ENCODE data around the gene ANGPTL2. TPM values are rescaled to one million over a fixed set of nuclear protein-coding genes. Genes with fewer than 3 reads are reported as not detected.

The ANGPTL2 gene
- polyA plus RNA-seq, 4 donors, result 0.45 to 16.5 (median 4.3) TPM

DNA sequence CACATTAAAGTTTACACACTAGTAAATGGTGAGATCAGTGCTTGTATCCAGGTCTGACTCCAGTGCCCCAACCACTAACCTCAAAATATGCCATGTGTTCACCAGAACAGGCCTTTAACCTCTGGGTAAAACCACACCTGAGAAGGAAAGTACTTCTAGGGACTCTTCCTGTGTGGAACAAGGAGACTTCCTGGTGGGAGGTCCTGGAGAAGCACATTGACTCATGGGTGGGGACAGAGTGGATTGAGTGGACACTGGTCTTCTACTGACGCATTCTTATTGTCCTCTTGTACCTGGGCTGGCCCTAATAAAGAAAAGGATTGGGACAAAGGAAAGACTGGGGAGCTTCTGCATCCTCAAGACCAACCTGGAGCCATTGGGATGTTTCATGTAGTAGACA lies 43.4 kb downstream of the ANGPTL2 start:
- FAIRE-seq (no peak), DNase-seq (no peak)
- Histone ChIP-seq H3K27me3 (ENCODE audit: control insufficient read depth in 3 of 3, insufficient read depth in 3 of 3, low read length in 3 of 3) (no peaks in the 10 kb centered on the region), H3K9me3 (ENCODE audit: control insufficient read depth in 2 of 2, insufficient read depth in 1 of 2, low read depth in 1 of 2, low read length in 1 of 2) (no peaks in the 10 kb centered on the region), H3K27ac (ENCODE audit: low read depth in 1 of 3, low read length in 2 of 3) (no peak overlapping the region), H3K36me3 (ENCODE audit: control insufficient read depth in 3 of 3, insufficient read depth in 2 of 3, low read depth in 1 of 3, low read length in 3 of 3) (peaks cover 0 to 42% (median 9%) of the 10 kb centered on the region in 3 donors), H3K4me1 (ENCODE audit: control insufficient read depth in 3 of 3, insufficient read depth in 2 of 3, low read depth in 1 of 3, low read length in 2 of 3) (peaks cover 0 to 4% (median 2%) of the 10 kb centered on the region in 3 donors), H3K4me3 (ENCODE audit: low read depth in 1 of 3, low read length in 3 of 3) (no peak overlapping the region)
- WGBS, 3 donors, result 90 to 100% (median 92%) methylated on average over 1 of the region's 1 CpG

DNA sequence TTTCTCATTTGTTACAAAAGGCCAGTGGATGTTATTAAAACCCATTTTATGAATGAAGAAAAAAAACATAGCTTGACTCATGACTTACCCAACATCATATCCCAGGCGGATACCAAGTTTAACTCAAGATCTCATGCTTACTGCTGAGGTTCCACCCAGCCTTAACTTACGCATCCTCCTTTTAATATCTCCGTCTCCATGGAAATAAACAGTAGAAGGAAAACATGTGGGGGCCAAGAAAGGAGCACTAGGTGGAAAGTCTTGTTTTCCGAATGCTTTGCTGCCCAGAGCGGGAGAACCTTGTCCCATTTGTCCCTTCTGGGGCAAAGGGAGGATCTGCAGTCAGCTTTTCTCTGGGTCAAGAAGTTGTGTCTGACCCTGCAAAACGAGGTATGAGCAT lies 44.1 kb downstream of the ANGPTL2 start:
- Histone ChIP-seq H3K4me3 (ENCODE audit: low read depth in 1 of 3, low read length in 3 of 3) (no peak overlapping the region), H3K4me1 (ENCODE audit: control insufficient read depth in 3 of 3, insufficient read depth in 2 of 3, low read depth in 1 of 3, low read length in 2 of 3) (peaks cover 0 to 4% (median 2%) of the 10 kb centered on the region in 3 donors), H3K36me3 (ENCODE audit: control insufficient read depth in 3 of 3, insufficient read depth in 2 of 3, low read depth in 1 of 3, low read length in 3 of 3) (peaks cover 0 to 39% (median 9%) of the 10 kb centered on the region in 3 donors), H3K27ac (ENCODE audit: low read depth in 1 of 3, low read length in 2 of 3) (no peak overlapping the region), H3K27me3 (ENCODE audit: control insufficient read depth in 3 of 3, insufficient read depth in 3 of 3, low read length in 3 of 3) (no peaks in the 10 kb centered on the region), H3K9me3 (ENCODE audit: control insufficient read depth in 2 of 2, insufficient read depth in 1 of 2, low read depth in 1 of 2, low read length in 1 of 2) (no peaks in the 10 kb centered on the region)
- FAIRE-seq (no peak), DNase-seq (no peak)
- WGBS, 3 donors, result 95 to 96% (median 95%) methylated on average over 6 of the region's 6 CpGs

DNA sequence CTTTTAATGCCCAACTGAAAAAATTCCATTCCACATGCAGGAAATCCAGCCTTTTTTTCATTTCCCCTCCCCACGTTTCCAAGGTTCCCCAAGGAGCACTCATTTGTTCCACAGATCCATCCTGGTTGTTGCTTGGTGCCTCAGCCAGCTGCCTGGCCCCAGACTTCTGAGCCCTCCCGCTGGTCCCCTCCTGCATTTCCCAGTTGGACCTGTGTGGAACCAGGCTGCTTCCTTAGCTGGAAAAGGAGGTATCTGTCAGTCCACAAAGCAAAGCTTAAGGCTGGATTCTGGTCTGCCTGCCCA lies 44.8 kb downstream of the ANGPTL2 start:
- Histone ChIP-seq H3K4me1 (ENCODE audit: control insufficient read depth in 3 of 3, insufficient read depth in 2 of 3, low read depth in 1 of 3, low read length in 2 of 3) (peaks cover 0 to 4% (median 2%) of the 10 kb centered on the region in 3 donors), H3K27me3 (ENCODE audit: control insufficient read depth in 3 of 3, insufficient read depth in 3 of 3, low read length in 3 of 3) (no peaks in the 10 kb centered on the region), H3K36me3 (ENCODE audit: control insufficient read depth in 3 of 3, insufficient read depth in 2 of 3, low read depth in 1 of 3, low read length in 3 of 3) (peaks cover 0 to 36% (median 9%) of the 10 kb centered on the region in 3 donors), H3K4me3 (ENCODE audit: low read depth in 1 of 3, low read length in 3 of 3) (no peak overlapping the region), H3K9me3 (ENCODE audit: control insufficient read depth in 2 of 2, insufficient read depth in 1 of 2, low read depth in 1 of 2, low read length in 1 of 2) (no peaks in the 10 kb centered on the region), H3K27ac (ENCODE audit: low read depth in 1 of 3, low read length in 2 of 3) (no peak overlapping the region)
- DNase-seq, result no peak
- 79 to 94% (median 91%) methylated on average over 2 of the region's 2 CpGs for WGBS, 3 donors
- FAIRE-seq, result no peak

DNA sequence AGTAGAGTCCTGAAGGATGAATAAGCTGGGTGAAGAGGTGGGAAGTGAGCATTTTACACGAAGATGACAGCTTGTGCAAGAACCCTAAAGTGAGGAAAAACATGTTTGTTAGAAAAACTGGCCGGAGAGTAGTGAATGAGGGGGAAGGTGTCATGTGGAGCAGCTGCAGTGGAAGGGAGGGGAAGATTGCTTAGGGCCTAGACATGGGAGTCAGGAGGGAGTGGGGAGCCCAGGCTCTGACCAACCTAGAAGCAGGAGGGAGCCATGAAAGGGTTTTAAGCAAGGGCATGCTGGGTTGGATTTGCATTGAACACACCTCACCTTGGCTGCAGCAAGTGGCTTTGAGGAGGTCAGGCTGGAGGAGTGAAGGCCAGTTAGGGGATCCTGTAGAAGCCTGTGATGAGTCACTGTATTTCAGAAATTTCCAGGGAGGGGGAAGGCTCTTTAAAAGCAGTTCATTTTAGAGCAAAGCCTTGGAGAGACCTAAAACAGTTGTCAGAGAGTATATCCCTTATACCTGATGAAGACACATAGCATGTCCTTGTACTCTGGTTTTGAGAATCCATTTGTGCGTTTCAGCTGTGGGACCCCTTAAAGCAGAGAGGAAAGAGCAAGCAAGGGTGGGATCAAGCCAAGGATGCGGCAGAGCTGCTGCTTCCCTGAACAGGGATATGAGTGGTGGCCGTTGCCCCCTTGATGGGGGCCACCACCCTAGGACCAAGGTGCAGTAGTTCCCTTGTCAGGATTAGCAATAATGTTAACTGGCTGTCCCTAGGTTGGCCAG lies 45.4 kb downstream of the ANGPTL2 start:
- no peak overlapping the region for H3K4me3 ChIP-seq (ENCODE audit: low read depth in 1 of 3, low read length in 3 of 3)
- no peak for FAIRE-seq
- H3K36me3 ChIP-seq (ENCODE audit: control insufficient read depth in 3 of 3, insufficient read depth in 2 of 3, low read depth in 1 of 3, low read length in 3 of 3), result peaks cover 0 to 34% (median 6%) of the 10 kb centered on the region in 3 donors
- H3K27ac ChIP-seq (ENCODE audit: low read depth in 1 of 3, low read length in 2 of 3), result no peak overlapping the region
- peaks cover 0 to 4% (median 2%) of the 10 kb centered on the region in 3 donors for H3K4me1 ChIP-seq (ENCODE audit: control insufficient read depth in 3 of 3, insufficient read depth in 2 of 3, low read depth in 1 of 3, low read length in 2 of 3)
- H3K27me3 ChIP-seq (ENCODE audit: control insufficient read depth in 3 of 3, insufficient read depth in 3 of 3, low read length in 3 of 3), result no peaks in the 10 kb centered on the region
- no peak for DNase-seq
- H3K9me3 ChIP-seq (ENCODE audit: control insufficient read depth in 2 of 2, insufficient read depth in 1 of 2, low read depth in 1 of 2, low read length in 1 of 2), result no peaks in the 10 kb centered on the region
- whole genome bisulfite sequencing, 3 donors, result 84 to 92% (median 85%) methylated on average over 5 of the region's 5 CpGs

DNA sequence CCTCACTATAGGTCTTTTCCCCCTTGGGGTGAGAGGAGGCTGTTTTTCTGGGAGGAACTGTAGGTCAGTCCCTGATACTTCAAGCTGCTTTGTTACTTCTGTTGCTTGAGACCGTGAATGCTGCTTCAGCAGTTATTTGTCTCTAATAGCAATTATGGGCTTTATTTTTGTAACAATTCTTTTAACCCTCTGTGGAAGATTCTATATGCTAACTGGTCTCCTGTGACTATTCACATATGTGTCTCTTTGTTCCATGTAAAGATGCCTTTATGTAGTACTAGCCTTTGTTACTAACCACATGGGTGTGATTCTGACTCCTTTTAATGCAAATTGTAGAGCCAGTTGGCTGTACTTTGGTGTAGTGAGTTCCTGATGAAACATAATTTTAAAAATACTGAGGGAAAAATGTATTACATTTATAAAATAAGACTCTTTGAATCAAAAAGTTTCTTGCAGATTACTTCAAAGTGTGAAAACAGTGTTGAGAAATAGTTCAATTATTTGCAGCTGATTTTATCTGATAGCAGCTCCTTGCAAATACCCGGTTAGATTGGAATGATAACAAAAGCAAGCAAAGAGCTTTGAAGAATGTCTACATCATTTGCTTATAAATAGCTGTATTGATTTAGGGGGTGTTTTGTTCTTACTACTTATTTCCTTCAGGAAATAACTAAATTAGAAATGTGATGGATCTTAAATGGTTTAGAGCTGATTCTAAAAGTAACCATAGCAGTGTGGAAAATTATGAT lies 46.6 kb downstream of the ANGPTL2 start:
- no peak overlapping the region for H3K4me3 ChIP-seq (ENCODE audit: low read depth in 1 of 3, low read length in 3 of 3)
- FAIRE-seq, result no peak
- no peak for DNase-seq
- no peaks in the 10 kb centered on the region for H3K9me3 ChIP-seq (ENCODE audit: control insufficient read depth in 2 of 2, insufficient read depth in 1 of 2, low read depth in 1 of 2, low read length in 1 of 2)
- peaks cover 0 to 24% (median 4%) of the 10 kb centered on the region in 3 donors for H3K36me3 ChIP-seq (ENCODE audit: control insufficient read depth in 3 of 3, insufficient read depth in 2 of 3, low read depth in 1 of 3, low read length in 3 of 3)
- no peak overlapping the region for H3K27ac ChIP-seq (ENCODE audit: low read depth in 1 of 3, low read length in 2 of 3)
- 61 to 80% (median 74%) methylated on average over 2 of the region's 2 CpGs for WGBS, 3 donors
- H3K4me1 ChIP-seq (ENCODE audit: control insufficient read depth in 3 of 3, insufficient read depth in 2 of 3, low read depth in 1 of 3, low read length in 2 of 3), result peaks cover 0 to 4% (median 2%) of the 10 kb centered on the region in 3 donors
- H3K27me3 ChIP-seq (ENCODE audit: control insufficient read depth in 3 of 3, insufficient read depth in 3 of 3, low read length in 3 of 3), result no peaks in the 10 kb centered on the region

DNA sequence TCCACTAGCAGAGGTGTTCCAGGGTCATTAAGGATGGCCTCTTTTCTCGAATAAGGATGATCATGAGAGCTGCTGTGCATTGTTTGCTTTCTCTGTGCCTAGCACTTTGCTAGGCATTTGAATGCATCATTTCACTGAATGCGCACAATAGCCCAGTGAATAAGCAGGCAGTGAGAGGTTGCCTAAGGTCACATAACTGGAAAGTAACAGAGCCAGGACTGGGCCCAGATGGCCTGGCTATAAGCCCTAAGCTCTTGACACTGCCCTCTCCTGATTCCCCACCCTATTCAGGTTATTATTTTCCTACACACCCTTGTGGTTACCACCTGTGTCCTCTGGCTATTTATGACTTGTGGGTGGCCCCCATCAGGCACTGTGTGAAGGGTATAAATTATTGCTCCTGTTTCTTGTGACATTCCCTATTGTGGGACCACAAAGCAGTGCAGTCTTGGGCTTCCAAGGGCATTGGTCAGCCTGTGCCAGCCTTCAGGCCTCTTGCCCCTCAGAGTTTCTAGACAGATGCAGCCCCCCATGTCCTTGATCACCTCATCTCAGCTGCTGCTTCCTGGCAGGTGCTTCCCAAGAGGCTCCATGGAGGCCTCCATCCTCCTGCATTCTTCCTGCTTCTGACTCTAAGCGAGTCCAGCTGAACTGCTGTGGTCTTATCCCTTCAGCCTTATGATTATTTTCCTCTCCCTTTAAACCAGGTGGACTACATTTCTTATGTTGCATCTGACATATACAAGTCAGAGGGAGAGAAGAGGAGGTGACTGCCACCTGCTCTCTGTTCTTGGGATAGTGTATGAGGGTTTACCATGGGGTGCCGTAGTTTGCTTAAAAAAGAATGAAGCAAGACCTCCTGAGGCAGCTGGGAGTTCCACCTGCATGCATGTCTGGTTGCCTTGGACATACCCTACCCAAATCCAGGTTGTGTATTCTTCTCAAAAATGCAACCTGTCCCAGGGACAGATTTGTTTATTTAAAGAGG lies 47.6 kb downstream of the ANGPTL2 start:
- H3K27me3 ChIP-seq (ENCODE audit: control insufficient read depth in 3 of 3, insufficient read depth in 3 of 3, low read length in 3 of 3), result no peaks in the 10 kb centered on the region
- DNase-seq (peak in 1 of 2 donors; percentile 17), FAIRE-seq (no peak)
- H3K4me1 ChIP-seq (ENCODE audit: control insufficient read depth in 3 of 3, insufficient read depth in 2 of 3, low read depth in 1 of 3, low read length in 2 of 3), result peaks cover 0 to 4% (median 2%) of the 10 kb centered on the region in 3 donors
- H3K27ac ChIP-seq (ENCODE audit: low read depth in 1 of 3, low read length in 2 of 3), result no peak overlapping the region
- no peaks in the 10 kb centered on the region for H3K9me3 ChIP-seq (ENCODE audit: control insufficient read depth in 2 of 2, insufficient read depth in 1 of 2, low read depth in 1 of 2, low read length in 1 of 2)
- H3K36me3 ChIP-seq (ENCODE audit: control insufficient read depth in 3 of 3, insufficient read depth in 2 of 3, low read depth in 1 of 3, low read length in 3 of 3), result peaks cover 0 to 28% (median 4%) of the 10 kb centered on the region in 3 donors
- no peak overlapping the region for H3K4me3 ChIP-seq (ENCODE audit: low read depth in 1 of 3, low read length in 3 of 3)
- WGBS, 3 donors, result 82 to 87% (median 82%) methylated on average over 4 of the region's 4 CpGs

DNA sequence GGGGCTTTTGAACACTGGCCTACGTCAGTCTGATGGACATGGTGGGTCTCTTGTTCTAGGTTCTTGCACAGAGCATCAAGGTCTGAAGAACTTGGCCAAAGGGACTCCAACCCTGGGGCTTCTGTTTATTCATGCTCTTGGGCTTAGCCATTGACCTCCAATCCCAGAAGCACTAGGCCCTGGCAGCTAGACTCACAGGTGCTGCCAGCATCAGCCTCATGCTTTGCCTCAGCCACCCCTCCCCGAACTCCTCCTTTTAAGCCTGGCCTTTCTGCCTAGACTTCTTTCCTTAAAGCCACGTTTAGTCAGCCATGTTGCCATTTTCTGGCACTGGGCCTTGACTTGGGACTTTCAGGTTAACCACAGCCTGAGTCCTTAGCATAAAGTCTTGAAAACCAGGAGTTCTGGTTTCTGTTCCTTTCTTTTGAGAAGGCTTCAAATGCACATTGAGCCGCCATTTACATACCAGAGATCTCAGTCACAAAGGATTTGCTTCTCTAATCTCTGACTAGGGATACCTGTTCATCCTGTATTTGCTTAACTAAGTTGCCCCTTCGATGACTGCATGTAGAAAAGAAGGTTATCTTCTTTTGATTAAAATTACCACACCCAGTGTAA lies 54.7 kb downstream of the ANGPTL2 start:
- FAIRE-seq, result no peak
- Histone ChIP-seq H3K9me3 (ENCODE audit: control insufficient read depth in 2 of 2, insufficient read depth in 1 of 2, low read depth in 1 of 2, low read length in 1 of 2) (no peaks in the 10 kb centered on the region), H3K27ac (ENCODE audit: low read depth in 1 of 3, low read length in 2 of 3) (peak overlapping the region in 1 of 3 donors; percentile 55), H3K4me1 (ENCODE audit: control insufficient read depth in 3 of 3, insufficient read depth in 2 of 3, low read depth in 1 of 3, low read length in 2 of 3) (peaks cover 0 to 31% (median 0%) of the 10 kb centered on the region in 3 donors), H3K27me3 (ENCODE audit: control insufficient read depth in 3 of 3, insufficient read depth in 3 of 3, low read length in 3 of 3) (no peaks in the 10 kb centered on the region), H3K4me3 (ENCODE audit: low read depth in 1 of 3, low read length in 3 of 3) (no peak overlapping the region), H3K36me3 (ENCODE audit: control insufficient read depth in 3 of 3, insufficient read depth in 2 of 3, low read depth in 1 of 3, low read length in 3 of 3) (peaks cover 0 to 25% (median 4%) of the 10 kb centered on the region in 3 donors)
- WGBS, 3 donors, result 77 to 87% (median 79%) methylated on average over 5 of the region's 5 CpGs
- peak in 1 of 2 donors; percentile 9 for DNase-seq

All from small intestine (tissue), 7 donors.